ENCODE data around the gene GPRC5D. TPM values are rescaled to one million over a fixed set of nuclear protein-coding genes. Genes with fewer than 3 reads are reported as not detected.

The GPRC5D gene
- total RNA-seq, result not detected

DNA sequence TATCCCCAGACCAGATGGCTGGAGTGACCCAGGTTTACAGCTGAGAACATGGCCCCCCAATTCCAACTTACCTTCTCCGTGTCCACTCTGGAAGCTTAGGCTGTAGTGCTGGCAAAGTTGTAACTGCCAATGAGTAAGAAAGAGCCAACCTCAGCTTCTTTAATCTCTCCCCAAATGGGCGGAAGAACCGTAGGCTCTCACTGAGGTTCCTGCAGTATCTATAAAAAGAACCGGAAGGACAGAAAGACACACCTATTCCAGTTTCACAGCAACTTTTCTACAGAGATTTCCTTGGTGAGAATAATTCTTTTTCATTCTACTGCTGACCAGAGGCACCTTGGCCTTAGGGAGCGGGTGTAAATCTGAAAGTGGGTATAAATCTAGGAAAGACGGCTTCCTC, at the start of gene GPRC5D:
GPRC5D (minus strand) TSS at position 135 of the 400 bp plus-strand sequence. CDS start 1,786 bp downstream, outside the sequence.
- ATAC-seq, result peak; percentile 70

DNA sequence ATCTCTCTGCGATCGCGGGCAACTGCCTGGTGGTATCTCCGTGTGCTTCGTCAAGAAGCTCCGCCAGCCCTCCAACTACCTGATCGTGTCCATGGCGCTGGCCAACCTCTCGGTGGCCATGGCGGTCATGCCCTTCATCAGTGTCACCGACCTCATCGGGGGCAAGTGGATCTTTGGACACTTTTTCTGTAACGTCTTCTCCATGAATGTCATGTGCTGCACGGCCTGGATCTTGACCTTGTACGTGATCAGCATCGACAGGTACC, 49.7 kb upstream of the GPRC5D start:
- no peak for ATAC-seq

DNA sequence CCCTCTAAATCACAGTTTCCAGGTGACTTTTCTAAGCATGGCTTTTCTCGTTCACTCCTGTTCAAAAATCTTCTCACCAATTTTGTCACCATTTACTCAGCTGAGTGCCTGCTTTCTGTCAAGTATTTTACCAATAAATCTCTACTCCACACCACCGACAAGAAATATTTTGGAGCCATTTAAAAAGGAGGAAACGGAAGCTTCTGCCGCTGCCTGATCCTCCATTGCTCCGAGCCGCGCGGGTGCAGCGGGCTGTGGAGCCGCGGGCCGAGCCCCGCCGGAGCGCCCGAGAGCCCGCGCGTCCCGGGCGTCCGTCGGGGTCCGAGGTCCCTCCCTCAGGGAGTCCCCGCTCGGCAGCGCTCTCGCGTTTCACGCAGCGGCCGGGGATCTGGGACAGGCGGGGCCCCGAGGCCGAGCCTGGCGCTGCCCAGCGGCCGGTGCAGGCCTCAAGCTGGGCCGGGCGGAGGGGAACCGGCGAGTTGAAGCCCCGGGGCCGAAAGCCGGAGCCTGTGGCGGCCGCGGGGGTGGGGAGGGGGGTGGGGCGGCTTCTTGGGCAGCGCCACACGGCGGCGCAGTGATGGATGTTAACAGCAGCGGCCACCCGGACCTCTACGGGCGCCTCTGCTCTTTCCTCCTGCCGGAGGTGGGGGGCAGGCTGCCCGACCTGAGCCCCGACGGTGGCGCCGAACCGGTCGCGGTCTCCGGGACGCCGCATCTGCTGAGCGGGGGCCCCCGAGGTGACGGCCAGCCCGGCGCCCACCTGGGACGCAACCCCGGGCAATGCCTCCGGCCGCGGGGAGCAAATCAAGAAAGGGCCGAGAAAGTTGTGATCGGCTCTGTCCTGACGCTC, 49.2 kb upstream of the GPRC5D start:
- peak; percentile 14 for ATAC-seq

DNA sequence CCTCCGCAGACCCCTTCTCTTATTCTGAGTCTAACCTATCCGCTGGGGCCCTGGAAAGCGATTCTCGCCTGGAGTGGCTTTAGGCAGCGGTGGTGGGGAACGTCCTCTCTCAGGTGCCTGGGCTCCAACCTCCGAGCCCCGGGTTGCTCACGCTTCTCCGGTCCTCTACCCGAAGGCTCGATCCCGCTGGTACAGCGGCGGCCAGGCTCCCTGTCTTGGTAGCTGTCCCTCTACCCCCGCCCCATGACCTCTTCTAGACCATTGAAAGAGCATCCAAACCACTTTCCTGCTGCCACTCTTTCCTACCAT, 48.6 kb upstream of the GPRC5D start:
- ATAC-seq, result peak; percentile 40

DNA sequence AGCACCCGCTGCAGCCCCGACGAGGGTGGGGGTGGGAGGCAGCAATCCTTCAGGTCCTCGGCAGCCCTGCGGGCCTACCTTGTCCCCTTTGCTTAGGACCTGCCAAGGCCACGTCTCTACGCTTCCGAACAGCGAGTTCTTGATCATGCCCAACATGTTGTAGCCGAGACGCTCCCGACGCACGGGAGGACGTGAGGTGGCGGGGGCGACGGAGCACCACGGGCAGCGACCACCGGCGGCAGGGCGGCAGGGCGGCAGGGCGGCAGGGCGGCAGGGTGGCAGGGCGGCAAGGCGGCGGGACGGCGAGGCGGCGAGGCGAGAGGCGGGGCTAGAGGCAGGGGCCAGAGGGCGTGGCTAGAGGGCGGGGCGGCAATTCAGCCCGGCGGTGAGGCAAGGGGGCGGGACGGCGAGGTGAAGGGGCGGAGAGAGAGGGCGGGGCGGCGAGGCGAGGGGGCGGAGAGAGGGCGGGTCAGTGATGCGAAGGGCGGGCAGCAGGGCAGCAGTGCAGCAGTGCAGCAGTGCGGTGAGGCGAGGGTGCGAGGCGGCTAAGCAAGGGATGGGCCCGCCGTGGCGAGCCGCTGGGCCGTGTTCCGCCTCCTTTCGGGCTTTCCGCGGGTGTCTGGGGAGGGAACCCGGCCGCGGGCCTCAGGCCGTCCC, 48.1 kb upstream of the GPRC5D start, which contains the start of gene HEBP1:
HEBP1 (minus strand) TSS at position 307 of the 657 bp plus-strand sequence; CDS start at position 156, 151 bp downstream.
- peak; percentile 99 for ATAC-seq

DNA sequence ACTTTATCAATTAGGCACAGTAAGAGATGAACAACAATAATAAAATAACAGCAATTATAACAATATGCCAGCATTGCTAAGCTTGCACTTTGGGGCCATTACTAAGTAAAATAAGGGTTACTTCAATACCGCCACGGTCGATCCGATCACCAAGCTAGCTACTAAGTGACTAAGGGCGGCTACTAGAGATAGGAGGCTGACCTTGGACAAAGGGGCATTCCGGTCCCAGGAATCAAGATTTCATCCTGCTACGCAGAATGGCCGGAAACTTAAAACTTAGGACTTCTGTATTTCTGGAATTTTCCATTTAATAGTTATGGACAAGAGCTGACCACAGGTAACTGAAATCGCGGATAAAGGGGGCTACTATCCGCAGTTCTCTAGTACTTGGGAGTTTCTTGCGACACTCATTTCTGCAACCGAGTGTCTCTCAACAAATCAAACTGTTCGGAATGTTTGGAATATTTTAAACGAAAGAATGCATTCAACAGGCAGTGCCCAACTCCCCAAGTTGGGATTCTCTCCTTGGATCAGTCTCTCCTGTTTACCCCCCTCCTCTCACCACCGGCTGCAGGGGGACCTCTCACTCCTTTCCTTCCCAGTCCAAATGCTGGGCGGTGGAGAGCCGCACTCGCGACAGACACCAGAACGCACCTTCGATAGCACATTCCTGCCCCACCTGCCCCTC, 47.4 kb upstream of the GPRC5D start:
- ATAC-seq, result no peak

DNA sequence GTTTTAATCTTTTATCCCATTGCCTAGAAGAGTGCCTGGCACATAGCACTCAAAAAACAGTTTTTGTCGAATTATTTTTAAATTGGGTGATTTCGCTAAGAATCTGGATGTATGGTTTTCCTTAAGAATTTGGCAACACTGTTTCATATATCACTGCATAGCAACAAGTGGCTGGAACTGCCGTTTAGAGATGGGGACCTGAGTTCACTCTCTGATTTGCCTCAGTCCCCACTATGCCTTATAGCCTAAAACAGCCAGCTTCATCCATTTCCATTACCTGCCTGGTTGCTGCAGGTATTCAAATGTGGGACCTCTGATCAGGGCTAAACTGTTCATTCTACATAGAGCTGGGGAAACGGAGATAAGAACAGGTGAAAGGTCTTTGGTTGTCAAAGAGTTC, 46.3 kb upstream of the GPRC5D start:
- no peak for ATAC-seq

DNA sequence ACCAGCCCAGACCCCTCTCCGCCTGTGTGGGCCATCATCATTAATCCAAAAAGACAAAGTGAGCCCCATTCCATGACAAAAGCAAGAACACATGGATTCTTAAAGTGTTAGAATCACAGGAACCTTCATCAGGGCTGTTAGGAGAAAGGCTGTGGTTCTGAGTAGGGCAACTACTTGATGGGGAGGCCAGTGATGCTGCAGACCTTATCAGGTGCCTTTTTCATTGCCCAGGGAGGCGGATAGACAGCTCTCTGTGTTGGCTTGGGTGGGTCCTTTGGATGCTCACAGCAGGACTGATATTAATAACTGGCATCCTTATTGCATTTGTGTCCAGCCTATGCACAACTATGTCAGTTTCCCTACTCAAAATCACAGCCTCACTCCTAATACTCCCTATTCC, 45.8 kb upstream of the GPRC5D start:
- ATAC-seq, result no peak

DNA sequence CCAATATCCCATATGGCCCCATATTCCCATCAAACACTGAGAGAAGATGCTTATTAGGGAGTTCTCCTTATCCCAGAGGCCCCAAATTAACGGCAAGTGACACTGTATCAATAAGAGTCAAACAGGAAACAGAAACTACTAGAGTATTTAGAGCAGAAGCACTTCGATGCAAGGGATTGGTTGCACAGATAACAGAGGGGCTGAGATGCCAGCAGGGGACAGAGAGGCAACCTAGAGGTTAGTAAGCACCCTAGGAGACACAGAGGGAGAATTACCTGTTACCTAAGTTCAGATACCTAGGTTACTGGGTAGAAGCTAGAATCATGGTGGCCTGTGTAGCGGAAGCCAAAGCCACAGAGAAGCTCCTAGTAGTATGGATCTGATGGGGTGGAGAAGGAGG, 45.2 kb upstream of the GPRC5D start:
- ATAC-seq, result no peak

DNA sequence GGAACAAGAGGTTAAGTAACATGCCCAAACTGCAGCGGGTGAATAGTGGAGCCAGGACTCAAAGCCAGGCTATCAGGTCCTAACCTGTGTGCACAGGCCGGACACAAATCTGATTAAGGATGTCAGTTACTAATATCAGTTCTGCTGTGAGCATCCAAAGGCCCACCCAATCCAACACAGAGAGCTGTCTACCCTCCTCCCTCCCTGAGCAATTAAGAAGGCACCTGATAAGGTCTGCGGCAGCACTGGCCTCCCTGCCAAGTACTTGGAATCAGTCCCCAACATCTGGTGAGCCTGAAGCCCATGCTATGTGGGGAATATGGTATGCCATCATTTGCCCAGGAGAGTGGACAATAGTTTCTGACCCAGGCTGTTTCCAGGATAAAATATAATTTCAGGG, 44.2 kb upstream of the GPRC5D start:
- ATAC-seq, result no peak

DNA sequence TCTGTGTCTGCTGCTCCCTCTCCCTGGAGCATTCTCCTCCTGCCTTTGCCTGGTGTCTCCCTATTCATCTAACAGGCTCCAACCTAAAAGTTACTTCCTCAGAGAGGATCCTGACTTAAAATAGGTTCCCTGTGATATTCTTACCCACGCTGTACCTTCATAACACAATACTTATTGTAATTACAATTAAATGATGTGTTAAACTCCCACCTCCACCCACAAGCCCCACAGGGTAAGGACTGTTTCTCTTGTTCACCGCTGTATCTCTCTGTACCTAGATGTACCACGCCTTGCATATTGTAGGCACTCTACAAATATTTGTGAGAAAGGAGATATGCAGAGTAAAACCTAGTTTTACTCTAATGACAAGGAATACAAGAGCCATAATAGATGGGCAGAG, 43.1 kb upstream of the GPRC5D start:
- ATAC-seq, result no peak

DNA sequence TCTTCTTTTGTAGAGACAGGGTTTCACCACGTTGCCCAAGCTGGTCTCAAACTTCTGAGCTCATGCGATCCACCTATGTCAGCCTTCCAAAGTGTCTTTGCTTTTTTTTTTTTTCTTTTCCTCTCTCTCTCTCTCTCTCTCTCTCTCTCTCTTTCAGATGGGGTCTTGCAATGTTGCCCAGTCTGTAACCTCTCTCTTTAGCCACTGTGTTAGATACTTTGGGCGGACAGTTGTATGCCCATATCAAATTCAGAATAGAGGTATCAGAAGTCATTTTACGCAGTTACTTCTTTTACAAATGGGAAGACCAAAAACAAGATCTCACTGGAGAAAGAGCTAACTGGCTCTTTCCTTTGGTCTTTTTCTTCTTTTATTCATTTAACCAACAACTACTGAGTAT, 41.4 kb upstream of the GPRC5D start:
- ATAC-seq, result no peak

DNA sequence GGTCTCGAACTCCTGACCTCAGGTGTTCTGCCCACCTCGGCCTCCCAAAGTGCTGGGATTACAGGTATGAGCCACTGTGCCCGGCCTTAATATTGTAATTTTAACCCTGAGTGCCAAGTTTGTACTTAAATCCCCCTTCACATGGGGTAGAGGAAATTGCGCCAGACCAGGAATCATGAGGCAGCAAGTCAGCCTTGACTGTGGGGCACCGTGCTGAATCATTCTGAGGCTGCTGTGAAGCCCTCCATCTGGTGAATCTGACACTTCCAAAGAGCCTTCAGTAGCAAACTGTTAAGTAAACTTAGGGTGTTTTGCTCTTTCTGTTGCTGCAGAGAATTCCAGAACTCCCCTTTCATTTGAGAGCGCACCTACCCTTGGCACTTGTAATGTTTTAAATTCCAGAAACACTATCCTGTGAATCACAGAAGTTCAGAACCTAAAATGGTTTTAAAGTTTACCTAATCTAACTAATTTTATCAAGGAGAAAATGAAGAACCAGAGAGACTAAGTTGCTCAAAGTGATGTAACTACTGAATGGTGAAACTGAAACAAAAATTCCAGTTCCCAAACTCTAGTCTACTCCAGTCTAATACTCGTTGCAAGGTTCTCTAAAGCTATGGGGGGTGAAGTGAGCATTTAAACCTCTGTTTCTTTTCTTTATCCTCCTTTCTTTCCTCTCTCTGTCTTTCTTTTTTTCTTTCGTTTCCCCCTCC, 40.6 kb upstream of the GPRC5D start:
- ATAC-seq, result peak; percentile 26

DNA sequence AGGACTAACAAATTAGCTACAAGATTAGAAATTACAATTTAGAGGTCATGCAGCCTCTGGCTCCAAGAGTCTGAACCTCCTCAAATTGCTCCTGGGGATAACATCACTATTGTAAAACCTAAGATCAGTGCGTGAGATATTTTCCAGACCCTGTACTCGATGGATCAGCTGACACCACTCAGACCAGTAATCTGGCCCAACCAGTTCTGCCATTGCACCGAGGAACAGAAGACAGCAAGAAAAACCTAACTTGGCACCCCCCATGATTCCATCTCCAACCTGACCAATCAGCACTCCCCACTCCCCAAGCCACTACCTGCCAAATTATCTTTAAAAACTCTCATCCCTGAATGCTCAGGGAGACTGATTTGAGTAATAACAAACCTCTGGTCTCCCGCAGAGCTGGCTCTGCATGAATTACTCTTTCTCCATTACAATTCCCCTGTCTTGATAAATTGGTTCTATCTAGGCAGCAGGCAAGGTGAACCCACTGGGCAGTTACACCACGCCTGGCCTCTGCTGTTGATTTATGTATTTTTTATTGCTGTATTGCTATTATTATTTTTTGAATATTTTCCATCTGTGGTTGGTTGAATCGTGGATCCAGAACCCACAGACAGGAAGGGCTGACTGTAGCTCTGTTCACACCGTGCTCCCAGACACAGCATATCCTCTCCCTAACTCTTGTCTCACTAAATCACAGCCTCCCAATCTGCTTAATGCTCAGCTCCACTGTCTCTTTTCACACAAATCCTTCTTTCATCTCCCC, 38.9 kb upstream of the GPRC5D start:
- no peak for ATAC-seq

DNA sequence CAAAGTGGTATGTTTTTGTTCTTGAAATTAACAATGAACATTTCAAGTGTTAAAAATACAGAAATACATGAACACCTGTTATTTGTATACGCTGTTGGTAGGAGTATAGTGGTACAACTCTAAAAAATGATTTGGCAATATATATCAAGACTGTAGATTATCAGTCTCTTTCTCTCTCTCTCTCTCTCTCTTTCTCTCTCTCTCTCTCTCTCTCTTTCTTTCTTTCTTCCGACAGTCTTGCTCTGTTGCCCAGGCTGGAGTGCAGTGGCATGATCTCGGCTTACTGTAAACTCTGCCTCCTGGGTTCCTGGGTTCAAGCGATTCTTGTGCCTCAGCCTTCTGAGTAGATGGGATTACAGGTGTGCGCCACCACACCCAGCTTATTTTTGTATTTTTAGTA, 35.5 kb upstream of the GPRC5D start:
- ATAC-seq, result no peak

DNA sequence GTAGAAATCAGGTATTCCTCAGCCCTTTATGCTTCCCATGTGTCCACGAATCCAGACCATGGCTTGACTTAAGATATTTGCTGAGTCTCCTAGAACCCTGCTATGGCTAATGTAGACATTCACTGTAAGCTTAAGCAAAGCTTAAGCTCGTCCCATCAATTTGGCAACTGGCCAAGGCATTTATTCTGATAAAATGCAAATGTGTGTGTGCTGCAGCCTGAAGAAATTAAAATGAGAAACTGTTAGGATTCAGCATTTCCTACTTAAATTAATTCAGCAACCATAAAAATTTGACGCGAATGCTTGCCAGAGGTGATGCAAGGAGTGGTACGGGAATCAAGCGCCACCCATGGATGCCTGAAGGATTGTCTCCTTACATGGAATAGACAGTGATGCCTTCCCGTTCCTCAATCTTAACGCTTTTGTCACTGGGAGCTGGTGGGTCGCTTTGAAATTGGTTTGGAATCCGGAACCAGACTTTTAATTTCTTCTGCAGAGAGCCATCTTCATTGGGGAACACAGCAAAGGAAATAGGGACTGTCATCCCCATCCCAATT, 34.9 kb upstream of the GPRC5D start:
- ATAC-seq, result no peak

DNA sequence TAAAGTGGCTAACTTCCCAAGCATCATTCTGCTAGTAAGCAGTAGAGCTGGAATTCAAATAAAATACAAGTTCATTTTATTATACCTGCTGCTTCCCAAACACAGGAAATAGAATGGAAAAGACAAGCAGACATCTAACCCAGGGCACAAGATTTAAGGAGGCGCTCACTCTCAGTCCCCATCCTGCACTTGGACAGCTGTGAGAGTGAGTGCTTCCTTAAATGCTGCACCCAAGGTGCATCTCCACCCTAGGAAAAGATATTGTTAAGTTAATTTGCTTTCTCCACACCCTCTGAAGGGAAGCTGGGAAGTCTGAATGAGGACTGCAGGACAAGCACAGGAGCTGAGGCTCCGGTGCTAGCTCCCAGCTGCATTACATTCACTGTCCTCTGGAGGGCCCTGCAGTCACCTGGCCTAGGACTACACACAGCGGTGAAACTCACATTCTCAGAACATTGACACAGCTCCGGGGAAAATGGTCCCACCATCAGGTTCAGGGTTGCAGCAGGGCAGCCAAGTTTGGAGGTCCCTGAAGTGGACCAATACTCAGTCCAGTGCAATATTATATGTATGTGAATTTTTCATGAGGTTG, 33.9 kb upstream of the GPRC5D start:
- peak; percentile 76 for ATAC-seq

DNA sequence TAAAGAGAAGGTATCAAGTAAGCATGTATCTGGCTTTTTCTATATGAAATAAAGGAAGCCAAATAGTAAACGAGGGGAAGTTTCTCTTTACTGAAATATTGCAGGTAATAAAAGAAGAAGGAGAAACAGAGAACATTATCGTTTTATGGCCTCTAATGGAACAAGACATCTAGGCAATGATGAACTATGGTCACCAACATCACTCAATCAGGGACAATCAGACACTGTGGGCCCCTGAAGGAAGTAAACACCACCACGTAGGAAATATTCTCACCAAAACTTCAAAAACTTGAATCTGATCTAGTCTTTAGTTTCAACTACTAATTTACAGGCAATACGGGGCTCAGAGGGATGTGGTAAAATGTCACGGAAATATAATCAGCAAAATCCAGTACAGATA, 32.2 kb upstream of the GPRC5D start:
- ATAC-seq, result no peak

DNA sequence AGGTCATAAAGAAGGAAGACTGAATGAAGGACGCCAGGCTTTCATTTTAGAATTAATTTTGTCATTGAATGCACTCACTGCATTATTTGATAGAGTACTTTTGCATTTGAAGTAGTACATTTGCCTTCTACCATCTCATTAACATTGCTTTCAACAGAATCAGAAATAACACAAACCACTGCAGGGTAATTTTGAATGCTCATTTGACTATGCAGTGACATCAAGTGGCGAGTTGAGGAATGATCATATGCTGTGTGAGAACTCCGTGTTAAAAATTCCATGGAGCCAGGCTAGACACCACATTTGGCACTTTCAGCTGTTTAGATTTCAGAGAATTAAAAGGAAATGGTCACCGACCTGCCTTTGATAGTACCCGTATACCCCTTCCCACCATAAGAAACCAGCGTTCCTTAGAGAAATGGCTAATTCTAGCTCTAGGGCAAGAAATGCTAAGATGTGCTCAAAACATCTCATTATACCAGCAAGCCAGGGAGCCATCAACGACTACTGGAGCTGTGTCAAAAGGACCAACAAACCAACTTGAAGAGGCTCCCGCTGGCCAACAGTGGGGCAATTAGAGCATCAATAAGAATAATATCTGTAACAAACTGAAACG, 31.6 kb upstream of the GPRC5D start:
- ATAC-seq, result peak; percentile 69

DNA sequence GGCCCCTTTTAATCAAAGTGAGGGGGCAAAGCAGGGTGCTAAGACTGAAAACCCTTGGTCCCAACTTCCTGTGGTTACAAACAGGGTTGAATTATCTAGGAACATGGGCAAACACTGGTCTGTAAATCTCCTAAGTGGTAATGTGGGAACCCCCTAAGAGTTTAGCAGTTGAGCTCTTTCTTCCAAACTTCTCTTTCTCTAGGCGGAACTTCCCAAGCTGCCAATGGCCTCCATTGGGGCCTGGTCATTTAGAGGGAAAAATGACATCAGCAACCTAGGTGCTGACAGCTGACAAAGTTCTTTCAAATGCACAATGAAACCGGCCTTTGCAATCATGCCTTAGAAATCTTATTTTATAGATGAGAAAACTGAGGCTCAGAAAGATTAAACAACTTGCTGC, 30.4 kb upstream of the GPRC5D start:
- ATAC-seq, result no peak

DNA sequence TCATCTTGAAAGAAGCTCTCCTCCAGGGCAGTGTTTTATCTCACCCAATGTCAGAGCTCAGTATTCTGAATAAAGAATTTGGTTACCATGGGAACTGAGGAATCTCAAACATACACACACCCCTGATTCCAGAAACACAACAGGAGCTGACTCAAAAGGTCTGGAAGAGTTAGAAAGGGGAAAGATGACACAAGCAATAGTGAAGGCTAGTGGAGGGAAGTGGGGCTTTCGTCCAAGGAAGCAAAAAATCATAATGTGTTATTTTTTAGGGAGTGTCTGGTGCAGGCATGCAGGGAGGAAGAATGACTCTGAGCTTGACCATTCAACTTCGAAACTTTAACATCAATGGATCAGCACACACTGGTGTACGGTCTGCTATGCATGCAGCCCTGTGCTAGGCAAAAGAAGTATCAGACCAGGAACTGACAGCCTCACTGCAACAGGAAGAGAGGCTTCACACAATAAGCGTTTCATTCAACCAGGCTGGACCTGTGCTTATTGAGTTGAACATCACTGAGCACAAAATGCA, 27.8 kb upstream of the GPRC5D start:
- ATAC-seq, result peak; percentile 19
